Loucy (cell line): ENCODE measurements around the gene SERPINE3.

Experiments used
- H2AFZ ChIP-seq: fragments of 200-600 bp; sonication (generic); 2 replicates; pipeline ENCODE4 v1.6.0; 2016; ENCODE audit warnings: antibody characterized with exemption, mild to moderate bottlenecking, low read length, moderate library complexity
- H3F3A ChIP-seq: fragments of 200-600 bp; 2 replicates; pipeline ENCODE4 v1.6.0; 2016; ENCODE audit warnings: antibody characterized with exemption, low read depth, mild to moderate bottlenecking
- H3K27me3 ChIP-seq: fragments of 200-600 bp; sonication (generic); 2 replicates; pipeline ENCODE4 v1.6.1; 2014; ENCODE audit warnings: low read length, mild to moderate bottlenecking; ENCODE audit not compliant: insufficient read depth, poor library complexity, severe bottlenecking
- H3K36me3 ChIP-seq: fragments of 200-600 bp; sonication (generic); 2 replicates; pipeline ENCODE4 v1.6.1; 2016; ENCODE audit warnings: low read length; ENCODE audit not compliant: insufficient read depth
- H3K4me1 ChIP-seq: fragments of 200-600 bp; sonication (generic); 2 replicates; pipeline ENCODE4 v1.5.1; 2014; ENCODE audit warnings: low read length, mild to moderate bottlenecking; ENCODE audit not compliant: insufficient read depth, poor library complexity, severe bottlenecking
- H3K4me2 ChIP-seq: fragments of 200-600 bp; sonication (generic); 2 replicates; pipeline ENCODE4 v1.6.0; 2014; ENCODE audit warnings: antibody characterized with exemption, low read length, low read depth, mild to moderate bottlenecking; ENCODE audit not compliant: poor library complexity, severe bottlenecking
- H3K4me3 ChIP-seq: fragments of 200-600 bp; sonication (generic); 2 replicates; pipeline ENCODE4 v1.5.1; 2014; ENCODE audit warnings: low read length, mild to moderate bottlenecking, mixed read lengths; ENCODE audit not compliant: poor library complexity, severe bottlenecking
- H3K79me2 ChIP-seq: fragments of 200-600 bp; sonication (generic); 2 replicates; pipeline ENCODE4 v1.6.1; 2014; ENCODE audit warnings: low read length; ENCODE audit not compliant: insufficient read depth
- H3K9ac ChIP-seq: fragments of 200-600 bp; sonication (generic); 2 replicates; pipeline ENCODE4 v1.6.0; 2014; ENCODE audit warnings: mild to moderate bottlenecking, low read depth, low read length, moderate library complexity; ENCODE audit not compliant: poor library complexity, severe bottlenecking
- H3K9me2 ChIP-seq: fragments of 200-600 bp; sonication (generic); replicated peaks from 2 replicates; pipeline ENCODE4 v1.6.1; 2016; ENCODE audit warnings: low read depth, low read length, mixed read lengths
- H3K9me3 ChIP-seq: fragments of 200-600 bp; sonication (generic); 2 replicates; pipeline ENCODE4 v1.6.1; 2014; ENCODE audit warnings: mild to moderate bottlenecking, antibody characterized with exemption, low read length, low read depth; ENCODE audit not compliant: insufficient read depth
- H4K20me1 ChIP-seq: fragments of 200-600 bp; sonication (generic); 2 replicates; pipeline ENCODE4 v1.6.0; 2014; ENCODE audit warnings: antibody characterized with exemption, low read length, mild to moderate bottlenecking; ENCODE audit not compliant: insufficient read depth, poor library complexity, severe bottlenecking
- EZH2phosphoT487 ChIP-seq: fragments of 200-600 bp; IDR thresholded peaks from 2 replicates; pipeline ENCODE4 v1.6.1; 2018; ENCODE audit warnings: antibody characterized with exemption, mild to moderate bottlenecking, moderate library complexity, borderline replicate concordance
- TF ChIP-seq, protein P1 (sequence below): fragments of 200-600 bp; sonication (generic); conservative IDR thresholded peaks from 2 replicates; pipeline ENCODE4 v1.5.1; 2014; ENCODE audit warnings: mild to moderate bottlenecking, antibody characterized with exemption, low read length

Gene SERPINE3

DNA sequence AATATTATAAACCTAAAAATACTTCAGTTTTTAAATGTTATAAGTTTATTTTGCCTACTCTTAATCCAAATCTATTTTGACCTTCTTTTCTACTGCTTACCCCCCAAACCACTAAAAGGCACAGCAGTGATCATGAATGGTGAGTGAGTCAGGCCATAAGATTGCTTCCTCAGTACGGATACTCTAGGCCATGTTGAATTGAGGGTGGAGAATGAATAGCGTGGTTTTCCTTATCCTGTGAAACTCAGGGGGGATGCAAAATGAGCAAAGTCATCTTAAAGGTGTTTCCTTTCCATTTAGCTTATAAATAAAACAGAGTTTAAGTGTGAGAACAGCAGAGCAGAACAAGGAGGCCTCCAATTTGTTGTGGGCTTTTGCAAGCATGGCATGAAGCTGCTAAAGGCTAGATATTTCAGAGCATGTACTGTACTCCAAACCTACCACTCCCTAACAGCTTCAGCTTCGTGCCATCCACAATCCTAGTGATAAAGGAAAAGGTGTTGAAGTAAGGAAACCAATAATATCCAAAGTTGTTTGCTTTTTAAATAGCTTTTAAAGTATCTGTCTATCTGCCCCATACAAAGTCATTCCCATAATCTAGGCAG, 25.0 kb downstream of the SERPINE3 start:
- no peaks in the 10 kb centered on the region for H3K27me3 ChIP-seq
- H3K36me3 ChIP-seq, result peaks cover 37% of the 10 kb centered on the region
- TF ChIP-seq, protein P1, sequence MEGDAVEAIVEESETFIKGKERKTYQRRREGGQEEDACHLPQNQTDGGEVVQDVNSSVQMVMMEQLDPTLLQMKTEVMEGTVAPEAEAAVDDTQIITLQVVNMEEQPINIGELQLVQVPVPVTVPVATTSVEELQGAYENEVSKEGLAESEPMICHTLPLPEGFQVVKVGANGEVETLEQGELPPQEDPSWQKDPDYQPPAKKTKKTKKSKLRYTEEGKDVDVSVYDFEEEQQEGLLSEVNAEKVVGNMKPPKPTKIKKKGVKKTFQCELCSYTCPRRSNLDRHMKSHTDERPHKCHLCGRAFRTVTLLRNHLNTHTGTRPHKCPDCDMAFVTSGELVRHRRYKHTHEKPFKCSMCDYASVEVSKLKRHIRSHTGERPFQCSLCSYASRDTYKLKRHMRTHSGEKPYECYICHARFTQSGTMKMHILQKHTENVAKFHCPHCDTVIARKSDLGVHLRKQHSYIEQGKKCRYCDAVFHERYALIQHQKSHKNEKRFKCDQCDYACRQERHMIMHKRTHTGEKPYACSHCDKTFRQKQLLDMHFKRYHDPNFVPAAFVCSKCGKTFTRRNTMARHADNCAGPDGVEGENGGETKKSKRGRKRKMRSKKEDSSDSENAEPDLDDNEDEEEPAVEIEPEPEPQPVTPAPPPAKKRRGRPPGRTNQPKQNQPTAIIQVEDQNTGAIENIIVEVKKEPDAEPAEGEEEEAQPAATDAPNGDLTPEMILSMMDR, result no peak
- TF ChIP-seq EZH2phosphoT487, result no peak
- H4K20me1 ChIP-seq, result no peaks in the 10 kb centered on the region
- no peaks in the 10 kb centered on the region for H3K9me2 ChIP-seq
- no peaks in the 10 kb centered on the region for H3K79me2 ChIP-seq
- peak overlapping the region; percentile 40 for H3K4me2 ChIP-seq
- H3K4me1 ChIP-seq, result peaks cover 12% of the 10 kb centered on the region
- H3K9me3 ChIP-seq, result no peaks in the 10 kb centered on the region
- no peak overlapping the region for H3K9ac ChIP-seq
- H3K4me3 ChIP-seq, result no peak overlapping the region
- peaks cover 12% of the 10 kb centered on the region for H3F3A ChIP-seq
- no peak overlapping the region for H2AFZ ChIP-seq

DNA sequence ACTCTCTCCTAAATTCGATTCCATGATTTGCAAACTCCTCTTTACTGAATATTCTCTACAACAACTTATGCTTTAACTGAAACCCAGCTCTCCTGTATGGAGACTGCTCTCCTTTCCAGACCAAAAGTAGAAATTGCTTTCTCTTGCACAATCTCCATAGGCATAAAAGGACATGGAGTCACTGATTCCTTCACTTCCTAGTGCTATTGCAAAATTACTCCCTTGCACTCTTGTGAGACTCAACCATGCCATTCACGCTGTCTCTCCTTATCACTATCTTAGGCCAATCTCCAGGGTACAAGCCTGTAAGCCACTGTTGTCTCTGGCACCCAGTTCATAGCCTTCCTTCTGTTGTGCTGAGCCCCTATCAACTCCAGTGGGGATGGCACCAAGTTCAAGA, 30.6 kb downstream of the SERPINE3 start:
- H3K4me2 ChIP-seq, result no peak overlapping the region
- H3K4me3 ChIP-seq, result no peak overlapping the region
- H3K9me3 ChIP-seq, result no peaks in the 10 kb centered on the region
- no peaks in the 10 kb centered on the region for H3K79me2 ChIP-seq
- H3K9me2 ChIP-seq, result no peaks in the 10 kb centered on the region
- peaks cover 2% of the 10 kb centered on the region; the same call in 1 of the 2 replicates for H3F3A ChIP-seq
- H3K27me3 ChIP-seq, result no peaks in the 10 kb centered on the region
- no peak overlapping the region for H2AFZ ChIP-seq
- peaks cover 68% of the 10 kb centered on the region for H3K36me3 ChIP-seq
- no peaks in the 10 kb centered on the region for H4K20me1 ChIP-seq
- H3K9ac ChIP-seq, result no peak overlapping the region
- peaks cover 3% of the 10 kb centered on the region for H3K4me1 ChIP-seq
- TF ChIP-seq, protein P1, result no peak
- no peak for TF ChIP-seq EZH2phosphoT487

DNA sequence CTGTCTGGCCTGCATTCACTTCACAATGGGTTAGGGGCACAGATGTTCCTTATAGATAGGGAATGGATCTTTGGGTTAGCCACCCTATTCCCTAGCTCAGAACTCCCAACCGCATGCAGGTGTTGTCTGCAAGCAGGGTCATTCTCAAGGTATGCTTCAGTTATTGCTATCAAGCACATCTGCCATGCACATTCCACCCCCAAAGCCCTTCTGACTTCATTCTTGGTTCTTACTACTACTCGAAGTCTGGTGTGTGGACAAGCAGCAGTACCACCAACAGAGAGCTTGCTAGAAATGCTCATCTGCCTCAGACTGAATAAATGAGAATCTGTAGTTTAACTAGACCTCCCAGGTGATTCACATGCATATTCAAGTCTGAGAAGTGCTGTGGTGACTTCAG, 31.3 kb downstream of the SERPINE3 start:
- Histone ChIP-seq H3K36me3 (peaks cover 75% of the 10 kb centered on the region), H3F3A (no peaks in the 10 kb centered on the region), H4K20me1 (no peaks in the 10 kb centered on the region), H3K4me3 (no peak overlapping the region), H3K9me3 (no peaks in the 10 kb centered on the region), H3K4me1 (no peaks in the 10 kb centered on the region), H3K9ac (no peak overlapping the region), H3K4me2 (no peak overlapping the region), H3K9me2 (no peaks in the 10 kb centered on the region), H3K27me3 (no peaks in the 10 kb centered on the region), H3K79me2 (no peaks in the 10 kb centered on the region), H2AFZ (no peak overlapping the region)
- TF ChIP-seq, protein P1, result no peak
- TF ChIP-seq EZH2phosphoT487, result no peak
